Naive thymus-derived CD4-positive, alpha-beta T cell (primary cell): Measurements from ENCODE around the gene C1QTNF3. TPM values are rescaled to one million over a fixed set of nuclear protein-coding genes. Genes with fewer than 3 reads are reported as not detected.

Source experiments
- ATAC-seq: fragments of 150-1000 bp; cut with Tn5 transposase; 2 replicates; pipeline ENCODE4 v1.10.0; 2021; ENCODE audit warnings: mild to moderate bottlenecking, moderate library complexity
- CTCF ChIA-PET: fragments of 350-600 bp; sonication (Branson Sonifier 250); formaldehyde crosslinking; loops from one replicate; lab custom pipeline; 2021; ENCODE audit warnings: antibody characterized with exemption; lab: Charles Lee
- POLR2A ChIA-PET: fragments of 350-600 bp; sonication (Branson Sonifier 250); formaldehyde crosslinking; loops from one replicate; lab custom pipeline; 2021; ENCODE audit warnings: antibody characterized with exemption, inconsistent platforms; lab: Charles Lee
- DNase-seq, 9 donors: peaks; one replicate each; pipeline versions ENCODE4 v3.0.0 to v3.0.0-alpha.2; 2020 to 2022; ENCODE audit warnings: mixed read lengths in 1 of 9
- H3K27ac ChIP-seq: one replicate; pipeline ENCODE4 v1.7.0; 2013; ENCODE audit warnings: mild to moderate bottlenecking, low read depth, low read length, moderate library complexity
- H3K27me3 ChIP-seq, 2 donors: one replicate each; pipeline ENCODE4 v1.7.0; 2013; ENCODE audit warnings: low read length in 2 of 2, mild to moderate bottlenecking in 2 of 2, moderate library complexity in 2 of 2; ENCODE audit not compliant: control insufficient read depth in 2 of 2, insufficient read depth in 2 of 2
- H3K36me3 ChIP-seq, 3 experiments: 1 replicate in 2 of 3; 2 replicates in 1 of 3; pipeline ENCODE4 v1.7.0; 2013; ENCODE audit warnings: low read length in 3 of 3, mild to moderate bottlenecking in 3 of 3, moderate library complexity in 1 of 3; ENCODE audit not compliant: insufficient read depth in 3 of 3, control insufficient read depth in 2 of 3
- H3K4me1 ChIP-seq, 2 donors: one replicate each; pipeline ENCODE4 v1.7.0; 2013; ENCODE audit warnings: low read length in 2 of 2, mild to moderate bottlenecking in 2 of 2, moderate library complexity in 1 of 2; ENCODE audit not compliant: control insufficient read depth in 2 of 2, insufficient read depth in 2 of 2
- H3K4me3 ChIP-seq: 2 replicates; pipeline ENCODE4 v1.7.0; 2013; ENCODE audit warnings: mild to moderate bottlenecking, low read length
- H3K9me3 ChIP-seq, 3 experiments: 1 replicate in 2 of 3; 2 replicates in 1 of 3; pipeline ENCODE4 v1.7.0; 2013; ENCODE audit warnings: low read length in 3 of 3; ENCODE audit not compliant: control insufficient read depth in 2 of 3
- H3K27ac Mint-ChIP-seq, 9 donors: one replicate each; pipeline ENCODE4 v1.8.0; 2020 to 2022; ENCODE audit warnings: mixed read lengths in 9 of 9, mild to moderate bottlenecking in 8 of 9, moderate library complexity in 5 of 9, inconsistent platforms in 2 of 9
- H3K27me3 Mint-ChIP-seq, 5 donors: one replicate each; pipeline ENCODE4 v1.8.0; 2021 to 2022; ENCODE audit warnings: mixed read lengths in 5 of 5, mild to moderate bottlenecking in 1 of 5
- H3K36me3 Mint-ChIP-seq, 5 donors: one replicate each; pipeline ENCODE4 v1.8.0; 2020 to 2022; ENCODE audit warnings: mixed read lengths in 5 of 5, mild to moderate bottlenecking in 3 of 5, inconsistent platforms in 1 of 5
- H3K4me1 Mint-ChIP-seq, 7 donors: one replicate each; pipeline ENCODE4 v1.8.0; 2020 to 2022; ENCODE audit warnings: mixed read lengths in 7 of 7, mild to moderate bottlenecking in 3 of 7, inconsistent platforms in 1 of 7
- H3K4me3 Mint-ChIP-seq, 10 donors: one replicate each; pipeline ENCODE4 v1.8.0; 2020 to 2022; ENCODE audit warnings: mild to moderate bottlenecking in 10 of 10, mixed read lengths in 10 of 10, moderate library complexity in 6 of 10, inconsistent platforms in 2 of 10
- H3K9me3 Mint-ChIP-seq, 11 donors: one replicate each; pipeline ENCODE4 v1.8.0; 2020 to 2022; ENCODE audit warnings: mixed read lengths in 11 of 11, mild to moderate bottlenecking in 4 of 11, inconsistent platforms in 1 of 11, moderate library complexity in 1 of 11
- intact Hi-C, 2 donors: fragments of 100-400 bp; cut with micrococcal nuclease; formaldehyde crosslinking; loops; one replicate each; pipeline ENCODE4 v1.15.1; 2023
- polyA plus RNA-seq, 2 donors: library from polyadenylated mRNA; unstranded; fragments of 300-500 nt; fragmentation: Illumina TruSeq; gene quantifications; one replicate each; pipeline ENCODE4 v1.2.3, GENCODE V29; 2021
- total RNA-seq, 6 experiments: library from RNA in 5 of 6; stranded (reverse) in 5 of 6; gene quantifications; 1 replicate in 5 of 6; 2 replicates in 1 of 6; pipeline ENCODE4 v1.2.3 and lab custom pipeline; 2021 to 2026

The C1QTNF3 gene
- total and polyA plus RNA-seq, 7 experiments from 2014 or later = 0.32 to 8.8 (median 5.8) TPM

DNA sequence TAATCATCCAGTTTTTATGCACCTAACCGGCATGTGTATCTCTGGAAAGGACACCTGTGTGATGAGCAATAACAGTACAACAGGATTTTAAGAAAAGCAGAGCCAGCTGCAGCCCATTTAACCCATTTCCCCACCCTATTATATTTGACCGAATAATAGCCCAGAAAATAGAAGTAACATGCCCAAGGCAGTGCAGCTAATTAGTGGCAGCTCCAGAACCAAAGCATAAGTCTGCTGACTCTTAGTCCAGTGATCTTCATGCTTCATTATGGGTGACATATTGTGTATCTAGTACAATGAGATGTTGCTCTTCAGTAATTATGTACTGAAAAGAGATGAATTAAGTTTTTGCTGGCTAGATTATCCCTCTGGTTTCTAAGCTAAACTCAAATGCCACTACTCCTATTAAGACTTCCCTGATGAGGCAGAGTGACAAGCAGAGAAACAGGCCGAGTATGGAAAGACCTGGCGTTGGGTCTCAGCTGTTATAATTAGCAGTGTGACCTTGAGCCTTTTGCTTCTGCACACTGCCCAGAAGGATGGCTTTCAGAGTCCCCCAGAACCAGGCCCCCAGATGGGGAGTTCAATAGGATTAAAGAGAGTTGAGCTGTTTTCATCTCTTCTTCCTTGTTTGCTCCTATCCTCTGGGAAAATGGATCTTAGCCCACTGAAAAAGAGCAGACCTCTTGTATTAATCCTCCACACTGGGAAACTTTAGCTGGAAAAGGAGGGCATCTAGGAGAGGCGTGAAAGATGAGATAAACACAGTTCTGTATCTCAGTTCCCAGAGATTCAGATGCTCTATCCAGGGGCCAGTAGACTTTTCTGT, 10.8 kb upstream of the C1QTNF3 start:
- H3K27ac ChIP-seq = no peak overlapping the region
- POLR2A ChIA-PET = no interaction called here
- no peak overlapping the region for H3K4me3 Mint-ChIP-seq
- peaks cover 0 to 4% (median 0%) of the 10 kb centered on the region in 7 donors for H3K4me1 Mint-ChIP-seq
- H3K27ac Mint-ChIP-seq = no peak overlapping the region
- no peak for ATAC-seq
- peaks cover 8 to 55% (median 30%) of the 10 kb centered on the region in 5 donors for H3K36me3 Mint-ChIP-seq
- H3K9me3 ChIP-seq = no peaks in the 10 kb centered on the region
- no peaks in the 10 kb centered on the region for H3K4me1 ChIP-seq
- peaks cover 0 to 14% (median 0%) of the 10 kb centered on the region in 3 experiments for H3K36me3 ChIP-seq
- no peak overlapping the region for H3K4me3 ChIP-seq
- DNase-seq = no peak
- no peaks in the 10 kb centered on the region for H3K27me3 Mint-ChIP-seq
- peaks cover 0 to 2% (median 0%) of the 10 kb centered on the region in 11 donors for H3K9me3 Mint-ChIP-seq
- intact Hi-C loops = no loop called here
- CTCF ChIA-PET = no interaction called here
- no peaks in the 10 kb centered on the region for H3K27me3 ChIP-seq

DNA sequence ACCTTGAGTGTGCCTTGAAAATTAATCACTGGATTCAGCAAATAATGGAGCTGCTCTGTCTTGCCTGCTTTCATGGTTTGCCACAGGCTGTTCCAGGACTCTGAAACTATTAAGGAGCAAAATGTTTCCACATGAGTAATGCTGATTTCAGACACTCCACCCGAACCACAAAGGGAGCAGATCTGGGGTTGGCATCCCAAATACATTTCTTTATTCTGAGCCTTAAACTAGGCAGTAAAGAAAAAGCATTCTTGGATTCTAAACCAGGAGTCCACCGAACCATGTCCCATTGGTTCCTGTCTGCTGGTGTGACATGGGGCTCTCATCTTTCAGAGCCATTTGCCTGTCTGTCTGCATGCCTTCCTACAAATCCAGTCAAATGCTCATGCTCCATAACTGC, 10.1 kb upstream of the C1QTNF3 start:
- Mint-ChIP-seq H3K36me3 (peaks cover 6 to 55% (median 29%) of the 10 kb centered on the region in 5 donors), H3K27ac (no peak overlapping the region), H3K27me3 (no peaks in the 10 kb centered on the region), H3K4me3 (no peak overlapping the region), H3K9me3 (peaks cover 0 to 2% (median 0%) of the 10 kb centered on the region in 11 donors), H3K4me1 (peaks cover 0 to 5% (median 0%) of the 10 kb centered on the region in 7 donors)
- Histone ChIP-seq H3K27me3 (no peaks in the 10 kb centered on the region), H3K9me3 (no peaks in the 10 kb centered on the region), H3K4me3 (no peak overlapping the region), H3K27ac (no peak overlapping the region), H3K36me3 (peaks cover 0 to 14% (median 0%) of the 10 kb centered on the region in 3 experiments), H3K4me1 (no peaks in the 10 kb centered on the region)
- POLR2A ChIA-PET = no interaction called here
- CTCF ChIA-PET = no interaction called here
- ATAC-seq (no peak), DNase-seq (no peak)
- intact Hi-C loops = no loop called here

DNA sequence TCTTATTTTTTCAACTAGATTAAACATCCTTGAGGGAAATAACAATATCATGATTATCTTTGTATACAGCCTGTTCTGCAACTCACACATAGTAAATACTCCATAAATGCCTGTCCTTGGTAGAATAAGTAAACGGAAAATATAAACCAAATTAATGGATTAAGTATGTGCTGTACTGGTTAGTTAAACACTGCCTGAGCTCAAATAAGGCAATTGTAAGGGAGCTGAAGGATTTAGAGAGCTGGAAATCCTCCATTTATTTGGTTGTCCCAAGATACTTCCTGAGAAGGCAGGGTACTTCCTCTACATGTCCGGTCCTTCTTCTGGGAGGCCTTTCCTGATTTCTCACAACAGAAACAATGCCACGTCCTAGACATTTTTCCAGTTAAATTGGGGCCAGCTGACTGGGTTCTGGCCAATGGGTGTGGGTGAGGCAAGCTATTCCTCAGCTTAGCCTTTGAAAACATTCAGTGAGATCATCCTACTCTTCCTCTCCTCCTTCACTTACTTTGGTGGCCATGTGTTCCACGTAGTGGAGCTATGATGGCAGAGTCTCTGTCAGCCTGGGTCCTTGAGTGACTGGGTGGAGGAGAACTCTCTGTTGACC, 8.5 kb upstream of the C1QTNF3 start:
- ATAC-seq = no peak
- intact Hi-C loops = no loop called here
- no peak for DNase-seq
- Histone ChIP-seq H3K27ac (no peak overlapping the region), H3K27me3 (no peaks in the 10 kb centered on the region), H3K4me3 (no peak overlapping the region), H3K9me3 (no peaks in the 10 kb centered on the region), H3K36me3 (peaks cover 0 to 14% (median 4%) of the 10 kb centered on the region in 3 experiments), H3K4me1 (no peaks in the 10 kb centered on the region)
- ChIA-PET POLR2A (no interaction called here), CTCF (interaction anchor here (0.7 kb wide), 1 partner anchor 1677 kb away, joined by 3 read pairs; no protein-coding TSS in a partner anchor)
- H3K27me3 Mint-ChIP-seq = no peaks in the 10 kb centered on the region
- peaks cover 0 to 7% (median 0%) of the 10 kb centered on the region in 7 donors for H3K4me1 Mint-ChIP-seq
- H3K9me3 Mint-ChIP-seq = peaks cover 0 to 2% (median 0%) of the 10 kb centered on the region in 11 donors
- H3K27ac Mint-ChIP-seq = no peak overlapping the region
- H3K36me3 Mint-ChIP-seq = peaks cover 4 to 58% (median 26%) of the 10 kb centered on the region in 5 donors
- H3K4me3 Mint-ChIP-seq = no peak overlapping the region

DNA sequence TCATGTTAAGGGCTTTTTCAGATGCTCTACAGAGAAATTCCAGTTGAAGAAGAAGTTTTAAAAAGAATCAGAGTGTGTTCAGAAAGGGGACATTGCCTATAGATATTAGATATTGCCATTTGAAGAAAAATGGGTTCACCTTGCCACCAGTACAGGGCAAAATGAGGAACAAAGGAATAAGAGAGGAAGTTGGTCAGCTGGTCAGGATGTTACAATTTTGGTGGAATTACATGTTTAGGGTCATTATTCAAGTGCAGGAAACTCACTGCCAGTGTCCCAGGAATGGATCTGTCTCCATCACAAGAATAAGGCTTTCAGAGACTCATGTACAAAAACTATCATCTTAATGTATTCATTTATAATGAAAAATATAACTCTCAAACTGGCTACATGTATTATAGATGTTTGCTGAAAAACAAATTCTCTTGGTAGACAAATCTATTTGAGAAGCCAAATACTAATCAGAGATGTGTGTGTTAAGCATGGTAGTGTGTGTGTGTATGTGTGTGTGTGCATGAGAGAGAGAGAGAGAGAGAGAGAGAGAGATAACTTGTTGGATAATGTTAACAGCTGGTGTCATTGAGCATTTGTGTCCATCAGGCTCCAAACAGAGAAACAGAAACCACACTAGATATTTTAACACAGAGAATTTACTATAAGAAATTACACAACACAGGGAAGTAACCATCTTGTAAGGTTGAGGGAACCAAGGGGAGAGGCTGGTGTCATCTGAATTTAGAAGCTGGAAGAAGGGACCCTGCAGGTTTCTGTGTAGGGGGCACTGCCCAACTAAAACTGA, 5.0 kb upstream of the C1QTNF3 start:
- H3K4me3 Mint-ChIP-seq = no peak overlapping the region
- peak overlapping the region in 2 of 9 donors; percentile 4 to 27 for H3K27ac Mint-ChIP-seq
- ChIA-PET POLR2A (interaction anchor here (0.7 kb wide), 1 partner anchor 56 kb away, joined by 3 read pairs; no protein-coding TSS in a partner anchor), CTCF (no interaction called here)
- no peak overlapping the region for H3K4me3 ChIP-seq
- intact Hi-C loops = no loop called here
- no peaks in the 10 kb centered on the region for H3K9me3 ChIP-seq
- peaks cover 0 to 2% (median 0%) of the 10 kb centered on the region in 11 donors for H3K9me3 Mint-ChIP-seq
- H3K27me3 ChIP-seq = no peaks in the 10 kb centered on the region
- no peaks in the 10 kb centered on the region for H3K4me1 ChIP-seq
- no peaks in the 10 kb centered on the region for H3K27me3 Mint-ChIP-seq
- H3K27ac ChIP-seq = no peak overlapping the region
- H3K36me3 ChIP-seq = peaks cover 0 to 14% (median 4%) of the 10 kb centered on the region in 3 experiments
- no peak for DNase-seq
- peaks cover 4 to 47% (median 22%) of the 10 kb centered on the region in 5 donors for H3K36me3 Mint-ChIP-seq
- peaks cover 0 to 11% (median 0%) of the 10 kb centered on the region in 7 donors for H3K4me1 Mint-ChIP-seq
- no peak for ATAC-seq

DNA sequence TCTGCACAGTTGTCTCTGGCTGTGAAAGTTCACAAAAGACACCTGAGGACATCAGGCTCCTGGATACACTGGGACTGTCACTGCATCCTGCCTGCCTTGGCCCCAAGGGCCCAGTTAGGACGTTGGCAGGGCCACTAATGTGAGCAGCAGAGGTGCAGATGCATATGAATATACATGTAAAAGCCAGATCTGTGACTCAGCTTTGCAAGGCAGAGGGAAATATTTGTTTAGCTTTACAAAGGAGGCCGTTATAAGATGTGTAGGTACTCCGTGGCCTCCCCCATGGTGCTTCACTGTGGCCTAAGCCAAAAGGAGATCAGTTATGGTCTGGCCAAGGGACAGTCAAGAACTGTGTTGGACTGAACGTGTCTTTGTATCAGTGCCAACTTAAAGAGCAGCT, 4.1 kb upstream of the C1QTNF3 start:
- Histone ChIP-seq H3K9me3 (no peaks in the 10 kb centered on the region), H3K27ac (no peak overlapping the region), H3K4me1 (no peaks in the 10 kb centered on the region), H3K4me3 (no peak overlapping the region), H3K36me3 (peaks cover 0 to 14% (median 4%) of the 10 kb centered on the region in 3 experiments), H3K27me3 (no peaks in the 10 kb centered on the region)
- Mint-ChIP-seq H3K4me1 (peaks cover 0 to 18% (median 0%) of the 10 kb centered on the region in 7 donors), H3K9me3 (peaks cover 0 to 2% (median 0%) of the 10 kb centered on the region in 11 donors), H3K36me3 (peaks cover 4 to 43% (median 25%) of the 10 kb centered on the region in 5 donors), H3K27ac (no peak overlapping the region), H3K4me3 (no peak overlapping the region), H3K27me3 (no peaks in the 10 kb centered on the region)
- no peak for ATAC-seq
- ChIA-PET POLR2A (no interaction called here), CTCF (no interaction called here)
- intact Hi-C loops = no loop called here
- no peak for DNase-seq

DNA sequence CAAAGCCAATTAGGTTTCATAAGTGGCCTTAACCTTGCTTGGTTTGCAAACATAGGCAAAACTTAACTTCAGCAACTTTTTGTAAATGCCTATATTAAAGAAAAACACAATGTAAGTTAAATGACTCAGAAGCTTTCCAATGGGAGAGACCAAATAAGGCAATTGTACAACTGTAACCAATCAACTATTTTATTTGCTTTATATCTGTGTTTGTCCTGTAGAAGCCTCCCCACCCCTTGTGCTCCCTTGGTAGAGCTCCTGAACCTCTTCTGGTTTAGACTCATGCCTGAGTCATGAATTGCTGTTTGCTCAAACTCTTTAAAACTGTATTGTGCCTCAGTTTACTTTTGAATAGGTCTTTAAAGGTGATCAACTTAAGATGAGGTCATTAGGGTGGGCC, 3.0 kb upstream of the C1QTNF3 start:
- peaks cover 0 to 18% (median 0%) of the 10 kb centered on the region in 7 donors for H3K4me1 Mint-ChIP-seq
- H3K4me1 ChIP-seq = no peaks in the 10 kb centered on the region
- H3K27me3 Mint-ChIP-seq = no peaks in the 10 kb centered on the region
- ChIA-PET CTCF (no interaction called here), POLR2A (no interaction called here)
- no peak overlapping the region for H3K4me3 Mint-ChIP-seq
- DNase-seq (no peak), ATAC-seq (no peak)
- peaks cover 0 to 8% (median 4%) of the 10 kb centered on the region in 3 experiments for H3K36me3 ChIP-seq
- peaks cover 4 to 37% (median 19%) of the 10 kb centered on the region in 5 donors for H3K36me3 Mint-ChIP-seq
- H3K27me3 ChIP-seq = no peaks in the 10 kb centered on the region
- H3K27ac Mint-ChIP-seq = no peak overlapping the region
- no peak overlapping the region for H3K27ac ChIP-seq
- no peak overlapping the region for H3K4me3 ChIP-seq
- peaks cover 0 to 2% (median 0%) of the 10 kb centered on the region in 11 donors for H3K9me3 Mint-ChIP-seq
- H3K9me3 ChIP-seq = no peaks in the 10 kb centered on the region
- intact Hi-C loops = no loop called here
